BJ (cell line): ENCODE measurements around the gene UBE2L6. TPM values are rescaled to one million over a fixed set of nuclear protein-coding genes. Genes with fewer than 3 reads are reported as not detected.

Experiments
- CTCF ChIA-PET: fragments of 350-600 bp; formaldehyde crosslinking; extraction: SDS; loops from one replicate; lab custom pipeline; 2021; ENCODE audit warnings: antibody characterized with exemption, inconsistent platforms; lab: Yijun Ruan, JAX
- POLR2A ChIA-PET: fragments of 300-600 bp; sonication (Branson Sonifier 250); formaldehyde crosslinking; extraction: SDS; loops from one replicate; lab custom pipeline; 2021; ENCODE audit warnings: antibody characterized with exemption; lab: Charles Lee
- DNase-seq: peaks from one replicate; pipeline ENCODE4 v3.0.0-alpha.2; 2011; ENCODE audit warnings: low read depth
- H3K27me3 ChIP-seq: 2 replicates; pipeline ENCODE4 v1.6.0; 2011; ENCODE audit warnings: low read length; ENCODE audit not compliant: control insufficient read depth, insufficient read depth
- H3K36me3 ChIP-seq: 2 replicates; pipeline ENCODE4 v1.5.1; 2011; ENCODE audit warnings: low read length; ENCODE audit not compliant: control insufficient read depth, insufficient read depth
- H3K4me3 ChIP-seq: 2 replicates; pipeline ENCODE4 v1.5.1; 2011; ENCODE audit warnings: low read depth, mild to moderate bottlenecking, control low read depth, low read length
- polyA plus RNA-seq: library from polyadenylated mRNA; depleted of rRNA; stranded (reverse); fragments of >200 nt; gene quantifications from 2 replicates; pipeline ENCODE4 v1.2.3, GENCODE V29; 2011; rRNA removed
- small RNA-seq: library from RNA; depleted of rRNA; stranded (forward); fragments of <200 nt; gene quantifications from one replicate; pipeline ENCODE3, GENCODE V24; 2012; ENCODE audit warnings: low replicate concordance, low read depth; ENCODE audit not compliant: insufficient read length
- TF ChIP-seq, protein P1 (sequence below): IDR thresholded peaks from 2 replicates; pipeline ENCODE4 v1.5.1; 2011; ENCODE audit warnings: low read depth, mild to moderate bottlenecking, control low read depth, inconsistent platforms, low read length, moderate library complexity; ENCODE audit not compliant: insufficient read depth

Gene UBE2L6
- polyA plus RNA-seq, 1 experiment, result 67.0 TPM

GRCh38 chr11:57502376-57502775 lies 65.1 kb downstream of the UBE2L6 start:
- Histone ChIP-seq H3K4me3 (no peak overlapping the region), H3K27me3 (no peaks in the 10 kb centered on the region), H3K36me3 (peaks cover 3% of the 10 kb centered on the region)
- CTCF ChIA-PET, result interaction anchor here (2.1 to 15.7 kb wide), 5 partner anchors 9 to 44 kb away, joined by 8 to 169 read pairs (median 20); no protein-coding TSS in a partner anchor
- no peak for DNase-seq
- POLR2A ChIA-PET, result no interaction called here
- TF ChIP-seq, protein P1, sequence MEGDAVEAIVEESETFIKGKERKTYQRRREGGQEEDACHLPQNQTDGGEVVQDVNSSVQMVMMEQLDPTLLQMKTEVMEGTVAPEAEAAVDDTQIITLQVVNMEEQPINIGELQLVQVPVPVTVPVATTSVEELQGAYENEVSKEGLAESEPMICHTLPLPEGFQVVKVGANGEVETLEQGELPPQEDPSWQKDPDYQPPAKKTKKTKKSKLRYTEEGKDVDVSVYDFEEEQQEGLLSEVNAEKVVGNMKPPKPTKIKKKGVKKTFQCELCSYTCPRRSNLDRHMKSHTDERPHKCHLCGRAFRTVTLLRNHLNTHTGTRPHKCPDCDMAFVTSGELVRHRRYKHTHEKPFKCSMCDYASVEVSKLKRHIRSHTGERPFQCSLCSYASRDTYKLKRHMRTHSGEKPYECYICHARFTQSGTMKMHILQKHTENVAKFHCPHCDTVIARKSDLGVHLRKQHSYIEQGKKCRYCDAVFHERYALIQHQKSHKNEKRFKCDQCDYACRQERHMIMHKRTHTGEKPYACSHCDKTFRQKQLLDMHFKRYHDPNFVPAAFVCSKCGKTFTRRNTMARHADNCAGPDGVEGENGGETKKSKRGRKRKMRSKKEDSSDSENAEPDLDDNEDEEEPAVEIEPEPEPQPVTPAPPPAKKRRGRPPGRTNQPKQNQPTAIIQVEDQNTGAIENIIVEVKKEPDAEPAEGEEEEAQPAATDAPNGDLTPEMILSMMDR, result no peak

- TF ChIP-seq, protein P1, result no peak
Measured at GRCh38 chr11:57501953-57502352, 65.5 kb downstream of the UBE2L6 start.

More at GRCh38 chr11:57501953-57502352, 65.5 kb downstream of the UBE2L6 start:
- ChIA-PET POLR2A (no interaction called here), CTCF (interaction anchor here (2.1 to 15.7 kb wide), 5 partner anchors 9 to 44 kb away, joined by 8 to 169 read pairs (median 20); no protein-coding TSS in a partner anchor)
- H3K4me3 ChIP-seq, result no peak overlapping the region
- no peak for DNase-seq
- H3K27me3 ChIP-seq, result no peaks in the 10 kb centered on the region
- peaks cover 3% of the 10 kb centered on the region for H3K36me3 ChIP-seq

Small RNA genes within 50 kb of the gene (small RNA-seq; reads per million reads assigned to genes)
- not detected for gene RN7SL605P

Other genes with a start within 250 kb of the UBE2L6 start
- gene TNKS1BP1, start 242.7 kb downstream of the UBE2L6 start, polyA plus RNA-seq, result 51.1 and 73.7 TPM in 2 replicates
- gene SSRP1, start 231.8 kb downstream of the UBE2L6 start, polyA plus RNA-seq, result 100 and 102 TPM in 2 replicates
- not detected in 2 replicates for gene P2RX3, start 229.3 kb downstream of the UBE2L6 start, polyA plus RNA-seq
- not detected in 2 replicates for gene PRG3, start 186.5 kb downstream of the UBE2L6 start, polyA plus RNA-seq
- not detected in 2 replicates for gene PRG2, start 177.0 kb downstream of the UBE2L6 start, polyA plus RNA-seq
- gene SLC43A3, start 140.6 kb downstream of the UBE2L6 start, polyA plus RNA-seq, result 16.7 and 26.7 TPM in 2 replicates
- gene RTN4RL2, start 107.1 kb downstream of the UBE2L6 start, polyA plus RNA-seq, result 0.10 and 0.43 TPM in 2 replicates
- 11.8 and 23.4 TPM in 2 replicates for gene SLC43A1, start 52.0 kb downstream of the UBE2L6 start, polyA plus RNA-seq
- gene TIMM10, start 36.9 kb downstream of the UBE2L6 start, polyA plus RNA-seq, result 90.5 and 91.7 TPM in 2 replicates
- gene SMTNL1, start 30.1 kb downstream of the UBE2L6 start, polyA plus RNA-seq, result not detected in 2 replicates
- gene SERPING1, start 30.0 kb upstream of the UBE2L6 start, polyA plus RNA-seq, result 92.4 and 119 TPM in 2 replicates
- 0.26 TPM in 2 replicates for gene YPEL4, start 82.2 kb upstream of the UBE2L6 start, polyA plus RNA-seq
- 19.0 and 19.6 TPM in 2 replicates for gene CLP1, start 90.1 kb upstream of the UBE2L6 start, polyA plus RNA-seq
- 61.4 and 76.7 TPM in 2 replicates for gene ZDHHC5, start 100.4 kb upstream of the UBE2L6 start, polyA plus RNA-seq
- 25.9 and 28.4 TPM in 2 replicates for gene MED19, start 144.5 kb upstream of the UBE2L6 start, polyA plus RNA-seq
- 96.7 and 116 TPM in 2 replicates for gene TMX2, start 144.9 kb upstream of the UBE2L6 start, polyA plus RNA-seq
- 50.7 and 68.3 TPM in 2 replicates for gene SELENOH, start 173.8 kb upstream of the UBE2L6 start, polyA plus RNA-seq
- gene BTBD18, start 184.1 kb upstream of the UBE2L6 start, polyA plus RNA-seq, result not detected in 2 replicates
- 145 and 286 TPM in 2 replicates for gene CTNND1, start 194.1 kb upstream of the UBE2L6 start, polyA plus RNA-seq